D721Med (cell line): Measurements from ENCODE around the gene DKKL1.

ENCODE experiments used
- DNase-seq: peaks from one replicate; pipeline ENCODE4 v3.0.0; 2011; ENCODE audit warnings: low spot score; ENCODE audit not compliant: insufficient read length
- FAIRE-seq: peaks from 2 replicates; lab custom pipeline; 2011; peaks lifted over from hg19 to GRCh38; lab: Jason Lieb, UNC
- TF ChIP-seq, protein P1 (sequence below): IDR thresholded peaks from 2 replicates; pipeline ENCODE4 v1.5.1; 2012; ENCODE audit warnings: mild to moderate bottlenecking, control low read depth; ENCODE audit not compliant: insufficient read depth; ENCODE audit errors: missing control alignments

DKKL1 gene

DNA sequence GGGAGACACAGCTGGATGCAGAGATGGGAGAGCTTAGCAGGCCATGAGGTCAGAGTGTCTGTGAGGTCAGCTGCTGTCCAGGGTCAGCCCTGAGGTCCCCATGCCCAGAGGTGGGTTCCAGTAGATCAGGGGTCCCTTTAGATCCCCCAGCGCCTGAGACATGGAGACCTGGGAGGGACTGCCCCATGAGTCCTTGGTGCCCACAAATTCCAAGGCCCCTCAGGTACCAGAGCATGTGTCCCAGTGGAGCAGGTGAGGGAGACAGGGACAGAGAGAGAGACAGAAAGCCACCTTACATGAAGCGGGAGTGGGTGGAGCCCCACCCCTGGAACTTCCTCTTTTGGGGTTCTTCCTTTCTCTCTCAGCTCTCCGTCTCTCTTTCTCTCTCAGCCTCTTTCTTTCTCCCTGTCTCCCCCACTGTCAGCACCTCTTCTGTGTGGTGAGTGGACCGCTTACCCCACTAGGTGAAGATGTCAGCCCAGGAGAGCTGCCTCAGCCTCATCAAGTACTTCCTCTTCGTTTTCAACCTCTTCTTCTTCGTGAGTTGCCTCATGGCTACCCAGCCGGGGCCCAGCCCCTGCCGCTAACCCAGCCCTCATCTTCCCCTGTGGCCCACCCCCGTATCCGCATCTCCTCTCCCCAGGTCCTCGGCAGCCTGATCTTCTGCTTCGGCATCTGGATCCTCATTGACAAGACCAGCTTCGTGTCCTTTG is 28.4 kb upstream of the DKKL1 start, which contains the start of gene CD37:
Gene CD37, plus strand, starts transcription at position 336 of the 713 bp plus-strand sequence. Its CDS starts 135 bp downstream, at position 471.
- DNase-seq, result no peak
- no peak for FAIRE-seq
- TF ChIP-seq, protein P1, sequence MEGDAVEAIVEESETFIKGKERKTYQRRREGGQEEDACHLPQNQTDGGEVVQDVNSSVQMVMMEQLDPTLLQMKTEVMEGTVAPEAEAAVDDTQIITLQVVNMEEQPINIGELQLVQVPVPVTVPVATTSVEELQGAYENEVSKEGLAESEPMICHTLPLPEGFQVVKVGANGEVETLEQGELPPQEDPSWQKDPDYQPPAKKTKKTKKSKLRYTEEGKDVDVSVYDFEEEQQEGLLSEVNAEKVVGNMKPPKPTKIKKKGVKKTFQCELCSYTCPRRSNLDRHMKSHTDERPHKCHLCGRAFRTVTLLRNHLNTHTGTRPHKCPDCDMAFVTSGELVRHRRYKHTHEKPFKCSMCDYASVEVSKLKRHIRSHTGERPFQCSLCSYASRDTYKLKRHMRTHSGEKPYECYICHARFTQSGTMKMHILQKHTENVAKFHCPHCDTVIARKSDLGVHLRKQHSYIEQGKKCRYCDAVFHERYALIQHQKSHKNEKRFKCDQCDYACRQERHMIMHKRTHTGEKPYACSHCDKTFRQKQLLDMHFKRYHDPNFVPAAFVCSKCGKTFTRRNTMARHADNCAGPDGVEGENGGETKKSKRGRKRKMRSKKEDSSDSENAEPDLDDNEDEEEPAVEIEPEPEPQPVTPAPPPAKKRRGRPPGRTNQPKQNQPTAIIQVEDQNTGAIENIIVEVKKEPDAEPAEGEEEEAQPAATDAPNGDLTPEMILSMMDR, result no peak

DNA sequence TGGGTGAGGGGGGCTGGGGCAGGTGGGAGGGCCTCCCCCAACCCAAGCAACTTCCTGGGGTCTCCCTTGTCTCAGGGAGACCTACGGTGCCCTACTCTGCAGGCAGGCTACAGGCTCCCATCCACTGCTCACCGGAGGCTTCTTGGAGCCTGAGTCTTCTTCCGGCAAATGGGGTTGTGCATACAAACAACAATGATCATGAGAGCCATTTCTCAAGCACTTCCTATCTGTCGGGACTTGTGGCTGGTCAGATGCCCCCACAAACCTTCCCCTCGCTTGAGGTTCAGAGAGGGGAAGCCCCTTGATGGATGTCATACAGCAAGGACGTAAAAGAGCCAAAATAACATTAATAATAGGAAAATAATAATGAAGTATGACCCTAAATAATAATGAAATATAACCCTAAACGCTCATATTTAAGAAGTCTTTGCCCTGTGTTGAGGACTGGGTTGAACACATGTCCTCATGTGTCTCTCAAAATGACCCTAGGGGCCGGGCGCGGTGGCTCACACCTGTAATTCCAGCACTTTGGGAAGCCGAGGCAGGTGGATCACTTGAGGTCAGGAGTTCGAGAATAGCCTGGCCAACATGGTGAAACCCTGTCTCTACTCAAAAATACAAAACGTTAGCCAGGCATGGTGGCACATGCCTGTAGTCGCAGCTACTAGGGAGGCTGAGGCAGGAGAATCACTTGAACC is 27.7 kb upstream of the DKKL1 start:
- DNase-seq (no peak), FAIRE-seq (no peak)
- TF ChIP-seq, protein P1, result no peak

DNA sequence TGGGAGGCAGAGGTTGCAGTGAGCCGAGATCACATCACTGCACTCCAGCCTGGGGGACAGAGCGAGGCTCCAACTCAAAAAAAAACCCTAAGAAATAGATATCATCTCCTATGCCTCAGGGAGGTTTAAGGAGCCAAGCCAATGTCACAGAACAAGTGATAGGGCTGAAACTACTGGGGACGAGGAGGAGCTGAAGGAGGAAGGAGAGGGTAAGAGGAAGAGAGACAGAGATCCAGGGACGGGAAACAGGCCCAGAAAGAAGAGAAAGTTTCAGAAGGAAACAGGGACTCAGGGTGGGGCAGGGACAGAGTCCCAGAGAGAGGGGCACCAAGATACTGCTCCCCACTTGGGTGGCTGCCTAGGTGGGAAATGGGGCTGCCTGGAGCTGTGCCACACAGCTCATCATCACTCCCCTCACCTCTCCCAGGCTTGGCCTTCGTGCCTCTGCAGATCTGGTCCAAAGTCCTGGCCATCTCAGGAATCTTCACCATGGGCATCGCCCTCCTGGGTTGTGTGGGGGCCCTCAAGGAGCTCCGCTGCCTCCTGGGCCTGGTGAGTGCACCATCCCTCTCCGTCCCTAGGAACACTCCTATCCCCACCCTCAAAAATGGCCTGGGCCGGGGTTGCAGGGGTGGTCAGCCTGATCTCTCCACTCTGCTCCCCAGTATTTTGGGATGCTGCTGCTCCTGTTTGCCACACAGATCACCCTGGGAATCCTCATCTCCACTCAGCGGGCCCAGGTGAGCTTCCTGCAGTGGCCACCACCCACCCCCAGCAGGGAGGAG is 27.0 kb upstream of the DKKL1 start:
- TF ChIP-seq, protein P1, result no peak
- DNase-seq (no peak), FAIRE-seq (no peak)

DNA sequence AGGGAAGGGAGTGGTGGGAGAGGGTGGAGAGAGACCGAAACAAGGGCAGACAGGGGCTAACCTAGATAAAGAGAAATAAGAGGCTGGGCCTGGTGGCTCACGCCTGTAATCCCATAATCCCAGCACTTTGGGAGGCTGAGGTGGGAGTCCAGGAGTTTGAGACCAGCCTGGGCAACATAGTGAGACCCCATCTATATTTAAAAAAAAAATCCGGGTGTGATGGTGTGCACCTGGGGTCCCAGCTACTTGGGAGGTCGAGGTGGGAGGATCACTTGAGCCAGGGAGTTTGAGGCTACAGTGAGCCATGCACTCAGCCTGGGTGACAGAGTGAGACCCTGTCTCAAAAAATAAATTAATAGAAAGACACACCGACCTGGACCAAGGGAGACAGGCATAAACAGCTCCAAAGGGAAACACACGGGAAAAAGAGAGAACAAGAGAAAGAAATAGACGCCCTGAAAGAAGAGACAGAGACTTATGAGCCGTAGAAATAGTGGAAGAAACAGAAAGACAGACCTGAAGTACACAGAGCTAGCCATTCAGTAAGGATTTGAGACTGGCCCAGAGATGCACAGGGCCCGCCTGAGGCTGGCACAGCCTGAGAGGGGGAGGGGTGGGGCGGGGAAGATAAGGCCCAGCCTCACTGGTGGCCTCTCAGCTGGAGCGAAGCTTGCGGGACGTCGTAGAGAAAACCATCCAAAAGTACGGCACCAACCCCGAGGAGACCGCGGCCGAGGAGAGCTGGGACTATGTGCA is 26.2 kb upstream of the DKKL1 start:
- DNase-seq, result no peak
- no peak for FAIRE-seq
- TF ChIP-seq, protein P1, result no peak

DNA sequence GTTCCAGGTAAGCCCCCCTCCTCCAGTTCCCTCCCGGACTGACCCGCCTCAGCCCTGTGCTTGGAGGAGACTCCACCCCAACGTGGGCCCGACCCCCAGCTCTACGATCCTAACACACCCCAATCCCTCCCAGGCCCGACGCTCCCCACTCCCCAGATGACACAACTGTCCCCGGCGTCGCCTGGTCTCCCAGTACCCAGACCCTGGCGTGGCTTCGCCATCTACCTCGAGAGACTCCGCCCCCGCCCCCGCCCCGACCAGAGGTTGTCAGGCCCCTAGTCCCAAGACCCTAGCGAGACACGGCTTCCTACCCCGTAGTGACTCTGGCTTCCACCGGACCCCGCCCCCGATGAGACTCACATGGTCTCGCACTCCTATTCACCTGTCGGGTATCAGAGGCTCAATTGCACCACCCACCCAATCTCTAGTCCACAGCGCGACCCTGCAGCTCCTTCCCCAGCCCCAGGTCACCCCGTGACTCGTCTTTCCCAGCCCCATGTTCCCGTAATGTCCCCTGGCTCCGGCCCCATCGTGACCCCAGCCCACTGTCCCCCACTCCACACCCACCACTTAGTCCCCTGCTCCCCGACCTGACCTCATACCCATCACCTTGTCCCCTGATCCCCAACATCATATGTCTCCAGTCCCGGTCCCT is 25.5 kb upstream of the DKKL1 start:
- DNase-seq, result no peak
- TF ChIP-seq, protein P1, result no peak
- no peak for FAIRE-seq

DNA sequence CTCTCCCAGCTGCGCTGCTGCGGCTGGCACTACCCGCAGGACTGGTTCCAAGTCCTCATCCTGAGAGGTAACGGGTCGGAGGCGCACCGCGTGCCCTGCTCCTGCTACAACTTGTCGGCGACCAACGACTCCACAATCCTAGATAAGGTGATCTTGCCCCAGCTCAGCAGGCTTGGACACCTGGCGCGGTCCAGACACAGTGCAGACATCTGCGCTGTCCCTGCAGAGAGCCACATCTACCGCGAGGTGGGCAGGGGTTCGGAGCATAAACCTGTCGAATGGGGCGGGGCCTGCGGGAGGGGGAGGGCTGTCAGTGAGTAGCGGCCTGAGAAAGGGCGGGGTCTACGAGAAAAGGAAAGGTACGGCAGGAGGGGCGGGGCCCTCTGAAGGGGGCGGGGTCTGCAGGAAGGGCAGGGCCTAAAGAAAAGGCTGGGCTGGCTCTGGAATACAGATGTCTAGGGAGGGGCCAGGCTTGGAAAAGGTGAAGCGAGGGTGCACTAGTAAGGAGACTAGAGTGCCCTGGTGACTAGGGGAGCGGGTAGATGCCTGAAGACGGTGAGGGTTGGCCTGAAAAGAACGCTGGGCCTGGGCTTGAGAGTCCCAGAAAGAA is 24.9 kb upstream of the DKKL1 start:
- FAIRE-seq, result no peak
- no peak for DNase-seq

More for the DNA sequence above, 24.9 kb upstream of the DKKL1 start:
- TF ChIP-seq, protein P1, result no peak
